Gastroesophageal sphincter (tissue), 3 donors: Measurements from ENCODE around the gene MYO18A.

Experiments used
- EP300 ChIP-seq: sonication (generic); formaldehyde crosslinking; IDR thresholded peaks from one replicate; pipeline ENCODE4 v1.6.1; 2017; ENCODE audit warnings: antibody characterized with exemption, mild to moderate bottlenecking
- TF ChIP-seq, protein P1 (sequence below), 4 experiments: fragments of 200-600 bp in 2 of 4; fragments of 450-650 bp in 2 of 4; sonication (generic) in 1 of 4; IDR thresholded peaks; one replicate each; pipeline ENCODE4 v1.5.1; 2017 to 2019; ENCODE audit warnings: antibody characterized with exemption in 4 of 4, mild to moderate bottlenecking in 2 of 4, moderate library complexity in 2 of 4

DNA sequence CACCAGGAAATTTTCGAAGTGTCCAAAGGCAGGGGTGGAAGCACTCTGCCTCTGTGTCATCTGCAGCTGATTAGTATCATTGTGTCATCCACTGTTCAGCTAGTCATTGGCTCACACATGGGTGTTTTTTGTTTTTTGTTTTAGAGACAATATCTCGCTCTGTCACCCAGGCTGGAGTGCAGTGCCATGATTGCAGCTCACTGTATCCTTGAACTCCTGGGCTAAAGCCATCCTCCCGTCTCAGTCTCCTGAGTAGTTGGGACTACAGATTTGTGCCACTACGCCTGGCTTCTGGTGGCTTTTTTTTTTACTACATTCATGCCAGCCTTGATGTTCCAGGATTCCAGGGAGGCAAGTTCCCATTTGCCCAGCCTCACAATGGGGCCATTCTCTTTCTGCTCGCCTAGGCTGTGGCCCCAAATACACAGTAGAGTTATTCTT is 32.5 kb upstream of the MYO18A start:
- TF ChIP-seq, protein P1, sequence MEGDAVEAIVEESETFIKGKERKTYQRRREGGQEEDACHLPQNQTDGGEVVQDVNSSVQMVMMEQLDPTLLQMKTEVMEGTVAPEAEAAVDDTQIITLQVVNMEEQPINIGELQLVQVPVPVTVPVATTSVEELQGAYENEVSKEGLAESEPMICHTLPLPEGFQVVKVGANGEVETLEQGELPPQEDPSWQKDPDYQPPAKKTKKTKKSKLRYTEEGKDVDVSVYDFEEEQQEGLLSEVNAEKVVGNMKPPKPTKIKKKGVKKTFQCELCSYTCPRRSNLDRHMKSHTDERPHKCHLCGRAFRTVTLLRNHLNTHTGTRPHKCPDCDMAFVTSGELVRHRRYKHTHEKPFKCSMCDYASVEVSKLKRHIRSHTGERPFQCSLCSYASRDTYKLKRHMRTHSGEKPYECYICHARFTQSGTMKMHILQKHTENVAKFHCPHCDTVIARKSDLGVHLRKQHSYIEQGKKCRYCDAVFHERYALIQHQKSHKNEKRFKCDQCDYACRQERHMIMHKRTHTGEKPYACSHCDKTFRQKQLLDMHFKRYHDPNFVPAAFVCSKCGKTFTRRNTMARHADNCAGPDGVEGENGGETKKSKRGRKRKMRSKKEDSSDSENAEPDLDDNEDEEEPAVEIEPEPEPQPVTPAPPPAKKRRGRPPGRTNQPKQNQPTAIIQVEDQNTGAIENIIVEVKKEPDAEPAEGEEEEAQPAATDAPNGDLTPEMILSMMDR (IDR thresholded peaks at IDR 0.05) = no peak
- no peak for TF ChIP-seq EP300
